IPS DF 4.7 (cell line): Measurements from ENCODE around the gene LAMA1.

Source experiments
- DNase-seq: peaks from one replicate; pipeline ENCODE4 v3.0.0-alpha.2; 2013; ENCODE audit warnings: low spot score; ENCODE audit errors: extremely low read depth

LAMA1 gene

DNA sequence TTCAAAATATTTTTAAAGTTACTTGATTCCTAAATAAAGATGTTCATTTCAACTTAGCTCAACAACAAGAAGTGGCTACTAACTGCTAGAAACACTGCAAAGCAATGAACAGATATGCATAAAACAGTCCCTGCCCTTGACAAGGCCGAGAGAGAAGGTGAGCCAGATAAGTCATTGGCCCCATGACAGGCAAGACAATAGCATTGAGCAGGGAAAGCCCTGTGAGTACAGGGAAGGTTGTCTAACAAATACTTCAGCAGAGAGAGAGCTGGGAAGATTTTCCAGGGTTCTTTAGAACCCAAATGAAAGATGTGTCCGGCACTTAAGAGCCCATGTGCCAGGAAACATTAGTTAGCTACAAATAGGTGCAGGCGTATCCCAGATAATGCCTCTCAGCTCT lies 4.7 kb downstream of the LAMA1 start:
- no peak for DNase-seq

GRCh38 chr18:7111134-7111533 lies 6.5 kb downstream of the LAMA1 start:
- DNase-seq = no peak

DNA sequence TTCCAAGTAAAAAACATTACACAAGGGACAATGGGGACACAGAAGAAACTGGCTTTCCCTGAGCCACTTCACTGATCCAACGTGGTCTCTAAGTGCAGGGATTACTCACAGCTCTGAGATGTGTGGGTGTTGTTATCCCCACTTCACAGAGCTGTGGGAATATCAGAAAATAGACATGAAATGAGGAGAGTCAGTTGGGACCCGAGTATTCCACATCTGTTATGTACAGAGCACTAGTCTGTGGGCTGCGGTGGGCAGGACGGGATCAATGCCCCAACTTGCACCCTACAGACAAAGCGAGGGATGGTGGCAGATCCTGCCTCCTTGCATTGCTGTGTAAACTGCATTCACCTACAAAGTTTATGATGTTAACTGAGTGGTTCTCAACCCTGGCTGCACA lies 11.7 kb downstream of the LAMA1 start:
- DNase-seq = no peak

GRCh38 chr18:7105268-7105667 lies 12.3 kb downstream of the LAMA1 start:
- no peak for DNase-seq

DNA sequence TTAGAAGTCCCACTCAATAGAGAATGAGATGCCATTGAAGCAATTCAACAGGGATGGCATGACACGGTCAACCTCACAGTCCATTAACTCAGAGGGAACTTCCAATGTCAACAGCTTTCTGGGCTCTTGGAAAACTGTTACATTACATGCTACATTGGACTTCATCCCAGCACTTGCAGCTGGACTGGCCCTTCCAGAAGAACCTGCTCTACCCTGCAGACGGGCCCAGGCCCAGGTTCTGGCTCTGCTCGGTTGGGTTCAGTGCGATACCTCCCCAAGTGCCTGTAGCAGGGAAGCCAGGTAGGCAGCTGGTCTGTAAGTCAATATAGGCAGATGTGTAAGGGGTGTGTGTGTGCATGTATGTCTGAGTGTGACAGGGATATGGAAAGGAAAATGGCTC lies 12.9 kb downstream of the LAMA1 start:
- no peak for DNase-seq

DNA sequence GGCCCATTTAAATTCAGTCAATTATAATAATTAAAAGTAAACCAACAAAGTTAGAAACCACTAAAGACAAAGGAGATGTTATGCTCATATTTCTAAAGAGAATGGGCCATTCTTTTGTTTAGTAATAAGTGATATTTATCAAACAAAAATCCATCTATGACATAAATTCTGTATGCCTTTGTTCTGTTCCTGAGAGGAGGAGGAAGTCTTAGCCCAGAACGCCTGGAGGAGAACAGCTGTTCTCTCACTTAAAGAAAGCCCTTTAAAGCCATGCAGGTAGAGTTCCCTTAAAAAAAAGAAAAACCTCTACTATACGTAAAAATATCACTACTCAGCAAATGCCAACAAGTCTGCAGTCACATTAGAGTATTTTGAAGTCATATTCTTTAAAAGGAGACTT lies 15.5 kb downstream of the LAMA1 start:
- no peak for DNase-seq

- no peak for DNase-seq
Observed at GRCh38 chr18:7096838-7097237, 20.8 kb downstream of the LAMA1 start.

DNA sequence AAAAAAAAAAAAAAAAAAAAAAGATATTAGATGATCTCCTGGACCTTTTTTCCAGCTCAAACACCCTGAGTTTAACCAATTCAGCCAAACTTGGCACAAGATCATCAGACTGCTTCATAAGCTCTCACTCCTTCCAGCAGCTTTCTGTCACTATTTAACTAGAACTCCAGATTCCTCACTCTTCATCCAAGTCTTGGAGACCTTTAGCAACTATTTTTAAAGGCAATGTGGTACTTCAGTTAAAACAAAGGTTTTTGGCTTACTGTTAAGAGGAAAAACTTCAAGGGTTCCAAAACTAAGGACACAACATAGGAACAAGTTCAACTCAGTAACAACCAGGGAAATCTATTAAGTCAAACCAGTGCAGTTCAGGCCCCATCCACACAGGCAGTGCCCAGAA lies 23.2 kb downstream of the LAMA1 start:
- no peak for DNase-seq

- no peak for DNase-seq
Observed at GRCh38 chr18:7090771-7091170, 26.8 kb downstream of the LAMA1 start.

DNA sequence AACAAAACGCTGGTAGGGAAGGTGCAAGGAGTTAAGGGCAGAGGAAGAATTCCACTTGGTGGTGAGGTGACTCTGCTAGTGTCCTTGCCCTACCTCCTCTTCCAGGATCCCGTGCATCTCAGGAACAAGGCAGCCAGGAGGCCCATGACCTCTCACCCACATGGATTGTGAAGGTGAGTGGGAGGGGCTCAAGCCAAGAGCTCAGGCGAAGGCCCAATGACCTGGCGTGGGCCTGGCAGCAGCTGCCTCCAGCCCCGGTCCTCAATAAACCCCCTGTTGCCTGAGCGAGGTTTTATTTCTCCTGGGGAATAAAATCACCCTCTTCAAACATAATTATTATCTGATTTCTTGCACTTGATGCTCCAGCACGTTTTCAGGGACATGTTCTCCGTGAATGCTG lies 28.2 kb downstream of the LAMA1 start:
- DNase-seq = no peak

- DNase-seq = no peak
Observed at GRCh38 chr18:7084080-7085065, 33.2 kb downstream of the LAMA1 start.

GRCh38 chr18:7082671-7083070 lies 34.9 kb downstream of the LAMA1 start:
- DNase-seq = no peak

DNA sequence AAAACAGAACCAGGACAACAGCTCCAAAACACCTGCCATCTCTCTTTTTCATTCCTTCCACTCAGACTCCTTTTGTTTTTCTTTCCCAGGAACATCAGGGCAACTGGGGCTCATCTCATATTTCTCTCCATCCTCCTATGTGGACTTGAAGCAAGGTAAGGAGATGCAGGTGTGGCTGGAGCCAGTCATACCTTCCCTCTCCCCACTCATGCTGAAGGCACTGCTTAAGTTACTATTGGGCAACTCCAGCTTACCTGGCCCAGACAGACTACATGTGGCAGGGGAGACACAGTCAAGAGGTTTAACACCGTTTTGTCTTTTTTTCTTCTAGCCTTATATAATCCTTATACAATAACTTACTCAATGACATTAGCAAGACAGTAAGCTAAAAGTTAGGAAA lies 38.4 kb downstream of the LAMA1 start:
- no peak for DNase-seq

DNA sequence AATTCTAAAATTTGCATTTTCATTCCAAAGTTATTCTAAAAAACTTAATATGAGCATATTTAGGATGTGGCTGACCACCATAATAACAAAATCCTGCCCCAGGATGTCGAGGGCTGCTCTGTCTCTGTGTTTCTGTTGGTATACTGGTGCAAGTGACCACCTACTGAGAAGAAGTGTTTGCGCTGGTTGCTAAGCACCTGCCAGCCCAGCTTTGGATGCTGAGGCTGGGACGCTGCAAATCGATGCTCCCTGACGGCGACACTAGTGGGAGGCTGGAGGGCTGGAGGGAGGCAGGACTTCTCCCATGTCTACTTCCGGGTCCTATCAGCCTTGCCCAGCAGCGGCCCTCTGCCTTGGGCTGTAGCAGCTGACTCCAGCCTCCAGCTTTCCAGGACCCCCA lies 45.0 kb downstream of the LAMA1 start:
- DNase-seq = no peak

- no peak for DNase-seq
Observed at GRCh38 chr18:7071600-7071999, 46.0 kb downstream of the LAMA1 start.

DNA sequence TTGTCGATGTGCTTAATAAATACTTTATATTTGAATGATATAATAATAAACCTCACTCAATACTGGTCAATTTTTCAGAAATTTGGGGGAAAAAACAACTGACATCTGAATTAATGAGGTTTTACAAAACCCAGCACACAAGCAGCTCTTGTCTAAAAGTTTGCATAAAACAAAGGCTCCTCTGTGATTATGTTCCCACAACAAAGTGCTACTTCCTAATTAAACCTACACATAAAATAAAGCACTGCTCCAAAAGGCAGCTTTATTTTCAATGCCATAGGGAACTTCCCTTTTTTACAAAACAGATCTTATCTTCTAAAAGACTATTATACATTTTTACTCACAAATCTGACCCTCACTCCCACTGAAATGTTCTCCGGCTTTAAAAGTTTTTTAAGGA lies 47.1 kb downstream of the LAMA1 start:
- no peak for DNase-seq

DNA sequence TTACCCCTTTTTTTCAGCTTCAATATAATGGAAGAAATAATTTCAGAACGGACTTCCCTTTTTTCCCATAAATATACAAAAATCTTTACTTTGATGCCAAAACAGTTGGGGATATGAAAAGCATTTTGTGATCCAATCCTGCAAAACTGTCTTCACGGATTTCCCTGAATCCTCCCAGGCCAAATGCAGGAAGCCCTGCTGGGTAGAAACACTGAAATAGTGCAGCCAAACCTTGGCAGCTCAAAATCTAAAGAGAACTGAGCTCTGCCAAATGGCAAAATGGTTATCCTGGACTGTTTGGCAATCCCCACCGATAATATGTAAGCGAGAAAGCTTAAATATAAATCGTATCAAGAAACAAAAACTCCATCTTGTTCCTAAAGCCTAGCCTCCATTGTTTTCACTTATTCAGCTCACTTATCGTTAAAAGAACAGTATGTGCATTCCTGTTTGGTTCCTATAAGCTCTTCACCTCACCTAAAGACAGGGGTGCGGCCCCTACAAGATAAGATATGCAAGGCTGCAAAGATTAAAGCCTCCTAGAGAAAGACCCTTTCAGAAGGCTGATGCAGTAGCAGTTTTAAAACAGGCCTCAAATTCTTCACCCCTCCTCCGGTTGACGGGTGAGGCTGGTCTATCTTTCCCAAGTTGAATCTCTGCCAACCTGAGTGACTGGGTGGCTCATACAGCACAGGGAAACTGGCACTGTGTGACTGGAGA lies 48.6 kb downstream of the LAMA1 start:
- DNase-seq = no peak

DNA sequence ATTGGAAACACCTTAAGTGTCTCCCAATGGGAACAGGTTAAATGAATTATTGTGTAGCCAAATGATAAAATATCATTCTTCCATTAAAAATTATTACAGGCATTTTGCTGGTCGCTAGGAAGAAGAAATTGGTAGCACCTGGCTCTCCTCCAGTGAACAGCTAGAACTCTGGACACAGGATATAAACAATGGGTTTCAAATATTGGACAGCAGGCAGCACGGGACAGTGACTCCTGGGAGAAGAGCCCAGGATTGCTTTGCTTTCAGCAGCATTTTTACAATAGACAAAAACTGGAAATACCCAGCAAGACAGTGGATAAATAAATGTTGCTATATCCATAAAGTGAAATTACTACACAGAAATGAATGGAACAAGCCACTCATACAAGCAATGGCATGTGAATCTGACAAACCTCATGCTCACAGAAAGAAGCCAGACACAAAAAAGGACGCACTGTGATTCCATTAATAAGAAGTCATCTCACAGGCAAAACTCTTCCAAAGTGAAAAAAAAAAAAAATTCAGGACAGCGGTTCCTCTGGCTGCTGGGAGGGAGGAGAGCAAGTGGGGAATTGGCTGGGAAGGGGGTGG lies 50.5 kb downstream of the LAMA1 start:
- DNase-seq = no peak

DNA sequence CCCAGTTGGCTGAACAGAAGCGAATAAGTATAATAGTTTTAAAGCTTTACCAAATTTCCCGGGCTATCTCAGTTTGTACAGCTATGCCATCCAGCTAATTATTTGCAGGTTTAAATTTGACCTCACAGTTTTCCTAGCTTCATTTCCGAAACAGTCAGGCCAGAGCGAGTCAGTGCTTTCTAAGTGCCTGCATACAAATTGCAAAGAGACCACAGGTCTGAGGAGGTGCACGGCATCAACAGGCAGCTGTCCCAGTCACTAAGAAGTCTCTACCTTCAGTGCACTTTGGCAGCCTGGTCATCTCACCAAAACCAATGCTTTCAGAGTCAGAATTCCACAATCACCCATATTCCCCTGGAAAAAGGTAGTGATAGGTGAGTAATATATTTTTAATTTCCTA lies 51.9 kb downstream of the LAMA1 start:
- DNase-seq = no peak

DNA sequence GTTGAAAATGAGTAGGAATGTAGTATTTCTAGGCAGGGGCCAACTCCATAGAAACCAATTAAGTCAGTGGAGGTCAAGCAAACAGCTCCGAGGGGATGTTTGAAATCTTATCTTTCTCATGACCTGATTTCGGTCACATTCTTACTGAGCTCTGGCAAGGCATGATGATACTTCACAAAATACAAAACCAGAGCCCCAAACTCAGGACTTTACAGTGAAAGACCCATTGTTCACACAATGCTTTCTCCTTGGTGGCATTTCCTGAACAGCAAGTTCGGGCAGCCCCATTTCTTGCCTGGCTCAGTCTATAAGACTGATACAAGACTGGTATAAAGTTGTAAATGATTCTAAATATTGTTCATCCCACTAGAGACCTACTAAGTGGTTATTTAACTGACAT lies 53.3 kb downstream of the LAMA1 start:
- no peak for DNase-seq

DNA sequence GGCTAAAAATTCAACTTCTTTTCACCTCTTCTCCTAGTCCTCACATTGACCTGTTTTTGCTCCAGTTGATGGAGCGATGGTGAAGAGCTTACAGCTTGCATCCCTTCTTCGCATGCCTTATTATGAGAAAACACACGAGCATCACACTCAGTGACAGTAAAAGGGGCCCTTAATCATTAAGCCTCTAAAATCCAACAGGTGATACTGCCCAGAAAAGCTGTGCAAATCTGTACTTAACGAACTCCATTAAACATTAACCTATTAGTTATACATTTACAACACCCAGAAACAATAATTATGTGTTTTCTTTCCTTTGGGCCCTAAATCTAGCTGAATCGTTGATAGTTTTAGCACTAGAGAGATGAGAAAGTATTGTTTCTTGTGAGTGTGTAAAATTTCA lies 54.8 kb downstream of the LAMA1 start:
- no peak for DNase-seq

GRCh38 chr18:7062236-7062635 lies 55.4 kb downstream of the LAMA1 start:
- DNase-seq = no peak
